ENCODE measurements around the gene SLX4IP.
A peak's percentile ranks its signal among the peaks of the same experiment; 100 is the strongest.

The SLX4IP gene

GRCh38 chr20:10428008-10428407 is 7.1 kb upstream of the SLX4IP start:
- no peak for FAIRE-seq
- no peak for DNase-seq (ENCODE audit: low spot score)

DNA sequence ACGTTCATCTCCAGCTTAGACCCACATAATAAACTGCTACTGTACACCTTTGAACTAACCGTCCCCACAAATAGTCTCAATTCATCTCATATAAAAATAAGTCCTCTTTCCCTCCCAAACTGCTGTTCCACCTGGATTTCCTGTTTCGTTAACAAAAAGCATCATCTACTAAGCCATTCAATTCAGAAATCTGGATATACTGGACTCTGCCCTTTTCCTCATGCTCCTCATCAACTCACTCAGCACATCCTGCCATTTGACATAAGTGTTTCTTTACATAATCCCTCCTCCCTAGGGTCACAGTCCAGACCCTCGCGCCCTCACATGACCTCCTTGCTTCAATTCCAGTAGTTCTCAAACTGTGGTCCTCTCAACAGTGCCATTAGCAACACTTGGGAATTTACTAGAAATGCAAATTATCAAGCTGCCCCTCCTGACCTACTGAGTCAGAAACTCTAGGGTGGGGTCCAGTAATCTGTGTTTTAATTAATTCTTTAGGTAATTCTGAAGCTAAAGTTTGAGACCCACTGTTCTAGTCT is 5.6 kb upstream of the SLX4IP start:
- FAIRE-seq (no peak), DNase-seq (ENCODE audit: low spot score) (no peak)

DNA sequence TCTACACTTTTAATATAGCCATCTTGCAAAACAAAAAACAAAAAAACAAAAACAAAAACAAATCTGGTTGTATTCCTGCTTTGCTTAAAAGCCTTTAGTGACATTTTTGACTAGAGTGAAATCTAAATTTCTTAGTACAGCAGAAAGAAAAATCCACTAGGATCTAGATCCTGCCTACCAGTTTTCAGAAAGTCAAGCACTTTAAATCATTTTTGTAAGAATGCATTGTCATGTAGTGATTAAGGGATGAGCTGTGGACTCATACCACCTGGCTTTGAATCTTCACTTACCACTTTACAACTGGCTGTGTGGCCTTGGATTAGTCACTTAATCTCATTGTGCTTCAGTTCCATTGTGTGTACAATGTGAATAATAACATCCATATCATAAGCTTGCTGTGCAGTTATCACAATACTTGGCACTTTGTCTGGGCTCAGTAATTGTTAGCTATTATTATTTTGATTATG is 5.1 kb upstream of the SLX4IP start:
- DNase-seq (ENCODE audit: low spot score) (peak; percentile 32), FAIRE-seq (peak; percentile 17)

- DNase-seq (ENCODE audit: low spot score) (no peak), FAIRE-seq (no peak)
These were observed 4.4 kb upstream of the SLX4IP start for GRCh38 chr20:10430704-10431103.

DNA sequence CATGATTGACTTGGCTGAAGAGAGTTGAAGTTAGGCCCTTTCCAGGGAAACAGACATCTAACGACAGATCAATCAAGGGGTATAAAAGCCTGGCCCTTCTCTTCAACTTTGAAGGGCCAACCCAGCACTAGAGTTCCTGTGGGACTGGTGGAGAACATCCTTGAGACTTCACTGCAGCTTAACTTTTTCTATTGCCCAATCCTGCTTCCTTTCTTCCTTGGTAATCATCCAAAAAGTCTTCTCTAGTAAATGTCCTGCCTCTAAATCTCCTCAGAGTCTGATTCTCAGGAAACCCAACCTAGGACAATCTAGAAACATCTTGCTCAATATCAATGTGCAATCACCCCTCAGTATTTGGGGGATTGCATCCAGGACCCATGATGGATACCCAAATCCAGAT is 3.0 kb upstream of the SLX4IP start:
- DNase-seq (ENCODE audit: low spot score) (no peak), FAIRE-seq (no peak)

DNA sequence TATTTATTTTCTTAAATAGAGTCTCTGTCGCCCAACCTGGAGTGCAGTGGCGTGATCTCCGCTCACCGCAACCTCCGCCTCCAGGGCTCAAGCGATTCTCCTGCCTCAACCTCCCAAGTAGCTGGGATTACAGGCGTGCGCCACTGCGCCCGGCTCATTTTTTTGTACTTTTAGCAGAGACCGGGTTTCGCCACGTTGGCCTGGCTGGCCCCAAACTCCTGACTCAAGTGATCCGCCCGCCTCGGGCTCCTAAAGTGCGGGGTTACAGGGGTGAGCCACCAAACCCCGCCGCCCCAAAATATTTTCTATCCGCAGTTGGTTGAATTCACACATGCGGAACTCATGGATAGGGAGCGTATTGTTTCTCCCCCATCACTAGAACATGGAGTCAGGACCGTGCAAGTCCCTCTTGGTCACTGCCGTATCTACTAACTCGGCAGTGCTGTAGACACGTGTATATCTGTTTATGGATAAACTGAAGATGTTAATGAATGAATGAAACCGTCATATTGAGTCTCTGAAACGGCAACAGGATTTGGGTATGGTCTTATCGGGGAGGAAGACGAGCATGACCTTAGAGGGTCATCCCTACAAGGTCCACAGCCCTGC is 2.0 kb upstream of the SLX4IP start:
- FAIRE-seq (no peak), DNase-seq (ENCODE audit: low spot score) (no peak)

DNA sequence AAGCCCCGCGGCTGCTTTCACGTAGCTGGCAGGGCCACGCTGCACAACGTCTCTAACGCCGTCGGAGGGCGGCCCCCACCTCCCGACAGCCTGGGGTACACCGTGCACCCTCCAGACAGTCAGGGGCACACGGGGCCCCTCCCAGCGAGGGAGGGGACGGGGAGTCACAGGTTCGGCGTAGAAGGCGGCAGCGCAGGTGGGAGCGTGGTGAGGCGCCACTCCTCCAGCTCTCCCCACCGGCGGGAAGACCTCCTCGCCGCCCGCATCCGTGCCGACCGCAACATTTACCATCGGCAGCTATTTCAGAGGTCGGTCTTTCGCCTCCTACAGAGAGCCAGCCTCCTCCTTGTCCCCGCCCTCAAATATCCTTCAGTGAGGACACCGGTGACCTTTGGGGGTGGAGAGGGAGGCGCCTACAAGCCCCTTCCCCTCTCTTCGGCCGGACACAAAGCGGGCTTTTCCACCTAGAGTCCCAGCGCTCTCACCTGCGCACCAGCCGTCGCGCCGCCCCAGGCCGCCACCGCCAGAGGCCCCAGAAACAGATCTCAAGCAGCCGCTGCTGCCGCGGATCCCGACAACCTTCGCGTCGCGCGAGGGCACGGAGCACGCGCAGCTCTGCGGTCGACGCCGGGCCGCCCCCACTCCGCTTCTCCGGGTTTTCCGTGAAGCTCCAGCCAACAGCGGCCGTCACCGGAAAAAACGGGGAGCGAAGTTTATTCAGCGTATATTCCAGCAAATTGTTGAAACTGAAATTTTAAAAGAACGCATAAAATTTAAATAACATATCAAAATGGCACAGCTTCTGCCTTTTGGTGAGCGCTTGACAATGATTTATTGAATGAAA is 1.3 kb upstream of the SLX4IP start, which contains the start of gene MKKS:
MKKS (minus strand) TSS at position 600 of the 844 bp plus-strand sequence. CDS start 20,708 bp downstream, outside the sequence.
- no peak for FAIRE-seq
- DNase-seq (ENCODE audit: low spot score): peak; percentile 64

- DNase-seq (ENCODE audit: low spot score) (peak; percentile 92), FAIRE-seq (peak; percentile 75)
These were observed 656 bp upstream of the SLX4IP start for GRCh38 chr20:10434467-10434831.

- no peak for FAIRE-seq
- DNase-seq (ENCODE audit: low spot score): no peak
These were observed 1.1 kb downstream of the SLX4IP start for GRCh38 chr20:10436053-10436699.

- DNase-seq (ENCODE audit: low spot score) (no peak), FAIRE-seq (no peak)
These were observed 3.1 kb downstream of the SLX4IP start for GRCh38 chr20:10438217-10438616.

GRCh38 chr20:10443936-10444335 is 8.8 kb downstream of the SLX4IP start:
- no peak for FAIRE-seq
- DNase-seq (ENCODE audit: low spot score): no peak

GRCh38 chr20:10445758-10446157 is 10.7 kb downstream of the SLX4IP start:
- no peak for FAIRE-seq
- no peak for DNase-seq (ENCODE audit: low spot score)

GRCh38 chr20:10447028-10447427 is 11.9 kb downstream of the SLX4IP start:
- DNase-seq (ENCODE audit: low spot score): peak; percentile 23
- FAIRE-seq: peak; percentile 64

DNA sequence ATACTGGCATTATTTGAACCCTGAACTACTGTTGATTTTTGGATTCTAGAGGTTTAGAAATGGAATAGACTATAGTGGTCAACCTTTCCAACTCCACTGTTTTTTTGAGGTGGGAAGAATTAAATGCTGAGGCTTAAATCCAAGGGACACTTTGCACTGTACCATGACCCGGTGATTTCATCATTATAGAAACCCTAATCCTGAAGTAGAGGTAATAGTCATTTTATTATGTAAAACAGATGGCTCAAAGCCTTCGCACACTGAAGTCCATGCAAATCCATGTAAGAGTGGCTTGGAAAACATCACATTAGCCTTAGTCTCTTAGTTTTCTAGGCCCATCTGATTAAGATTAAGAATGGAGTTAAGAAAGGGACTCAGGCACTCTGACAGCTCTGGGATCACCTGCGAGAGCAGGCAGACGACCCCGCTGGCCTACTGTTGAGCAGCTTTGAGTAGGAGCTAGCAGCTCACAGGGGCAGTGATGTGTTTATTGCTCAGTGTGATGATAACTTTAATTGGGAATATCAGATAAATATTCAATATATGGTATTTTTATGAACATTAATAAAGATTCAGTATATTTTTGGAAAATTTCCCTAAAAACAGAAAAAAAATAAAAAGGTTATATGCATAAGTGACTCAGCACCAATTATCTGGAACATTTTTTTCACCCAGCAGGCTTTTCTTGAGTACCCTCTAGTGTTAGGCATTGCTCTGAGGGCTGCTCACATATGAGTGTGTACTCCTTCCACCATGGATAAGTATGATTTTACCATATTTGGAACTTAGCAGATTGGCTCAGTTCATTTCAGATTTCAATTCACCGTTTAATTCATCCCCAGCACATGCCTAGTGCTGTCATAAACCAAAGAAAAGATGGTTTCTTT is 13.4 kb downstream of the SLX4IP start:
- no peak for DNase-seq (ENCODE audit: low spot score)
- FAIRE-seq: no peak

GRCh38 chr20:10449270-10449669 is 14.2 kb downstream of the SLX4IP start:
- DNase-seq (ENCODE audit: low spot score) (no peak), FAIRE-seq (no peak)

- FAIRE-seq (no peak), DNase-seq (ENCODE audit: low spot score) (no peak)
These were observed 18.1 kb downstream of the SLX4IP start for GRCh38 chr20:10453241-10453640.

GRCh38 chr20:10454151-10454750 is 19.1 kb downstream of the SLX4IP start:
- FAIRE-seq: no peak
- no peak for DNase-seq (ENCODE audit: low spot score)

DNA sequence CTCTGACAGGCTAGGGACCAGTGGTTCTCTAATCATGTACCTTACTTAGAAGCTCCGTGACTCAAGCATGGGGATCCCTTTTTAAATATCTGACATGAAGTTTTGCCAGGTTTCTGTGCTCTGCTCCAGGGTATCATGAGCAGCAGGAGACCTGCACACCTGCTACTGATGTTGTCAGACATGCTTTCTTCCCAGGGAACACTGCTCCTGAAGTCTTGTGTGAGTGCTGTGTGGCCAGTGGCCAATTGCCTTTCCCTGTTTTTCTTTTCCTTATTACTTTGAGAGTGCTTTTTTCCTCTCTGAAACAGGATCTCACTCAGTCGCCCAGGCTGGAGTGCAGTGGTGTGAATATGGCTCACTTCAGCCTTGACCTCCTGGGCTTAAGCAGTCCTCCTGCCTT is 26.4 kb downstream of the SLX4IP start:
- FAIRE-seq (no peak), DNase-seq (ENCODE audit: low spot score) (no peak)

GRCh38 chr20:10462516-10462915 is 27.4 kb downstream of the SLX4IP start:
- DNase-seq (ENCODE audit: low spot score) (no peak), FAIRE-seq (no peak)

- DNase-seq (ENCODE audit: low spot score) (no peak), FAIRE-seq (no peak)
These were observed 28.5 kb downstream of the SLX4IP start for GRCh38 chr20:10463622-10464021.

GRCh38 chr20:10465135-10465534 is 30.0 kb downstream of the SLX4IP start:
- DNase-seq (ENCODE audit: low spot score) (no peak), FAIRE-seq (no peak)

All from RCC 7860 (cell line).